Progenitor cell of endocrine pancreas (in vitro differentiated cells): ENCODE results near the gene POFUT2. TPM values are rescaled to one million over a fixed set of nuclear protein-coding genes. Genes with fewer than 3 reads are reported as not detected.

Experiments used
- DNase-seq: peaks from one replicate; pipeline ENCODE4 v3.0.0; 2021; ENCODE audit warnings: low spot score; ENCODE audit not compliant: unreplicated experiment
- H3K27ac Mint-ChIP-seq: 2 replicates; pipeline ENCODE4 v1.8.0; 2021; ENCODE audit warnings: mild to moderate bottlenecking, moderate library complexity, mixed read lengths
- H3K27me3 Mint-ChIP-seq: 2 replicates; pipeline ENCODE4 v1.8.0; 2021; ENCODE audit warnings: mixed read lengths
- H3K36me3 Mint-ChIP-seq: 2 replicates; pipeline ENCODE4 v1.8.0; 2022; ENCODE audit warnings: mixed read lengths; ENCODE audit not compliant: insufficient read depth
- H3K4me1 Mint-ChIP-seq: 2 replicates; pipeline ENCODE4 v1.8.0; 2021; ENCODE audit warnings: low read depth, mixed read lengths
- H3K4me3 Mint-ChIP-seq: 2 replicates; pipeline ENCODE4 v1.8.0; 2021; ENCODE audit warnings: low read depth, mild to moderate bottlenecking, moderate library complexity, mixed read lengths
- H3K9me3 Mint-ChIP-seq: 2 replicates; pipeline ENCODE4 v1.8.0; 2021; ENCODE audit warnings: low read depth, mixed read lengths
- CTCF ChIP-seq: fragments of 200-600 bp; sonication (generic); IDR thresholded peaks from one replicate; pipeline ENCODE4 v1.5.0; 2021; ENCODE audit warnings: antibody characterized with exemption, mild to moderate bottlenecking; ENCODE audit not compliant: unreplicated experiment
- total RNA-seq: library from RNA; stranded (reverse); gene quantifications from 2 replicates; pipeline ENCODE4 v1.2.1, GENCODE V29; 2021

The POFUT2 gene
- total RNA-seq, 1 donor from 2014 or later = 47.8 TPM

- no peak for DNase-seq
- peaks cover 7% of the 10 kb centered on the region for H3K36me3 Mint-ChIP-seq
Observed at GRCh38 chr21:45297869-45298268, 10.2 kb upstream of the POFUT2 start.

DNA sequence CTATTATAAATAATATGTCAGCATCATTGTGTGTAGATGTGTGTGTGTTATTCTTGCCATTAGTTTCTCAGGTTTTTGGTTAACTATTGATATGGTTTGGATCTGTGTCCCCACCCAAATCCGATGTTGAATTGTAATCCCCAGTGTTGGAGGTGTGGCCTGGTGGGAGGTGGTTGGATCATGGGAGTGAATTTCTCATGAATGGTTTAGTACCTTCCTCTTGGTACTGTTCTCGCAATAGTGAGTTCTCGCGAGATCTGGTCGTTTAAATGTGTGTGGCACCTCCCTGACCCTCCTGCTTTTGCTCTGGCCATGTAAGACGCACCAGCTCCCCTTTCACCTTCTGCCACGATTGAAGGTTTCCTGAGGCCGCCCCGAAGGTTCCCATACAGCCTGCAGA is 9.6 kb upstream of the POFUT2 start:
- H3K9me3 Mint-ChIP-seq = peaks cover 3% of the 10 kb centered on the region
- no peak for TF ChIP-seq CTCF
- H3K4me1 Mint-ChIP-seq = peaks cover 24% of the 10 kb centered on the region
- H3K4me3 Mint-ChIP-seq = no peak overlapping the region
- H3K27me3 Mint-ChIP-seq = no peaks in the 10 kb centered on the region
- H3K36me3 Mint-ChIP-seq = peaks cover 7% of the 10 kb centered on the region
- no peak for DNase-seq
- H3K27ac Mint-ChIP-seq = no peak overlapping the region

More at GRCh38 chr21:45297869-45298268, 10.2 kb upstream of the POFUT2 start:
- Mint-ChIP-seq H3K27me3 (no peaks in the 10 kb centered on the region), H3K27ac (no peak overlapping the region), H3K4me1 (peaks cover 19% of the 10 kb centered on the region), H3K9me3 (peaks cover 3% of the 10 kb centered on the region), H3K4me3 (no peak overlapping the region)
- TF ChIP-seq CTCF = no peak

DNA sequence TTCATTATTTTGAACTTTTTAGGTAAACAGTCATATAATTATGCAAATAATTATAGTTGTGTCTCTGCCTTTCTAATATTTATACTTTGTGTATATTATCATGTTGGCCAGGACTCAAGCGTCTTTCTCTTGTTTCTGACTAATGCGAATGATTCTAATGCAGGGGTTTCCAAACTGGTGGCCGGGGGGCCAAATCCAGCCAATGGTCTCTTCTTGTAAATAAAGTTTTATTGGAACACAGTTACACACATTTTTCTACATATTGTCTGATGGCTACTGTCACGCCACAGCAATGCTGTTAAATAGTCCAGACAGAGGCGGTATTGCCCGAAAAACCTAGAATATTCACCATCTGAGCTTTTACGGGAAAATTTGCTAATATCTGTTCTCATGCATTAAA is 8.9 kb upstream of the POFUT2 start:
- H3K27ac Mint-ChIP-seq = no peak overlapping the region
- H3K36me3 Mint-ChIP-seq = peaks cover 7% of the 10 kb centered on the region
- no peak for TF ChIP-seq CTCF
- no peak overlapping the region for H3K4me3 Mint-ChIP-seq
- H3K27me3 Mint-ChIP-seq = no peaks in the 10 kb centered on the region
- H3K4me1 Mint-ChIP-seq = peaks cover 25% of the 10 kb centered on the region
- DNase-seq = no peak
- peaks cover 3% of the 10 kb centered on the region for H3K9me3 Mint-ChIP-seq

- no peak overlapping the region for H3K27ac Mint-ChIP-seq
- H3K4me1 Mint-ChIP-seq = peaks cover 25% of the 10 kb centered on the region
- peak overlapping the region; percentile 23 for H3K4me3 Mint-ChIP-seq
- no peaks in the 10 kb centered on the region for H3K27me3 Mint-ChIP-seq
- DNase-seq = peak; percentile 4
- peaks cover 3% of the 10 kb centered on the region for H3K9me3 Mint-ChIP-seq
- peaks cover 7% of the 10 kb centered on the region for H3K36me3 Mint-ChIP-seq
- no peak for TF ChIP-seq CTCF
Observed at GRCh38 chr21:45295576-45296365, 8.1 kb upstream of the POFUT2 start.

DNA sequence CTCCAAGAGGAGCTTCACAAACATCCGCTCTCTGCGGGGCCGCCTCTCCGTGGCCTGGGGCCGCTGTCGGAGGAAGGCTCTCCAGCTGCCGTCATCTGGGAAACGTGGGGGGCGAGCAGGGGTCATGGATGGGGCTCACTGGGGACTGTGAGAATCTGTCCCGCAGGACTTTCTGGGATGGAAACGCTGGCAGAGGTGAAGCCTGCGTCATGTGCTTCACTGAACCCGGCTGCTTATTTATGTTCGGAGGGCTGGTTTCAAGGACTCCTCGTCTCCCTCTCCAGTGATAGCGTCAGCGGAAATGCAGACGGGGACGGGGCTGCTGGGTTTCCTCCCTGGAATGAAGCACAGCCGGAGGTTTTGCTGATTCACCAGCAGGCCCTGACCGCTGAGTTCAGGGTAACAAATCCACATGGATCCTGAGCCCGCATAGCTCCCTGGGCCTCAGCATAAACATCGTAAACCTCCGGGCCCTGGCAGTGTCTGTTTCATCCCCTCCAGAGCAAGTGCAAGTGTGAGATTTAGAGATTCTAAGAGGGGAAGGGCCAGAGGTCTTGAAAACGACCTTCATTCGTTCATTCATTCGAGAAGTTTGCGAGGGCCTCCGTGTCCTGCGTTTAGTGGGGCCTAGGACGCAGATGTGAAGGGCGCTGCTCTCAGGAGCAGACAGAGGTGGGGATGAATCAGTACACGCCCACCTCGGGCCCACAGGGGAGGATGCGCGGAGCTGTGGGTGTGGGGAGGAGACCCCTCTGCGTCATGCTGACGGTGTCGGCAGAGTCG is 7.0 kb upstream of the POFUT2 start:
- Mint-ChIP-seq H3K27ac (peak overlapping the region; percentile 88), H3K4me3 (no peak overlapping the region), H3K4me1 (peaks cover 25% of the 10 kb centered on the region), H3K27me3 (no peaks in the 10 kb centered on the region), H3K36me3 (peaks cover 13% of the 10 kb centered on the region), H3K9me3 (peaks cover 3% of the 10 kb centered on the region)
- TF ChIP-seq CTCF = no peak
- DNase-seq = peak; percentile 8
